Measurements from ENCODE around the gene CYP21A2. TPM values are rescaled to one million over a fixed set of nuclear protein-coding genes. Genes with fewer than 3 reads are reported as not detected.
"Not testable (repeated sequence)": the region's sequence is repeated elsewhere in the genome, so short reads cannot be mapped to it uniquely, and the experiment has no call there.

Gene CYP21A2
- polyA plus RNA-seq, 10 donors: 0.35 to 1.1 (median 0.58) TPM

- DNase-seq: no peak
Measured at GRCh38 chr6:32050562-32050961, 12.3 kb downstream of the CYP21A2 start.

- not testable (repeated sequence) for DNase-seq
Measured at GRCh38 chr6:32052626-32053025, 14.4 kb downstream of the CYP21A2 start.

GRCh38 chr6:32053314-32053713 lies 15.1 kb downstream of the CYP21A2 start:
- DNase-seq: not testable (repeated sequence)

GRCh38 chr6:32055756-32056155 lies 17.5 kb downstream of the CYP21A2 start:
- not testable (repeated sequence) for DNase-seq

GRCh38 chr6:32056254-32056653 lies 18.0 kb downstream of the CYP21A2 start:
- no peak for DNase-seq

GRCh38 chr6:32057966-32058365 lies 19.8 kb downstream of the CYP21A2 start:
- no peak for DNase-seq

GRCh38 chr6:32058511-32058963 lies 20.3 kb downstream of the CYP21A2 start:
- peak in 1 of 3 donors; percentile 45 for DNase-seq

GRCh38 chr6:32060966-32061655 lies 22.9 kb downstream of the CYP21A2 start:
- no peak for DNase-seq

GRCh38 chr6:32064706-32065105 lies 26.5 kb downstream of the CYP21A2 start:
- DNase-seq: no peak

- DNase-seq: not testable (repeated sequence)
Measured at GRCh38 chr6:32067521-32067920, 29.3 kb downstream of the CYP21A2 start.

- DNase-seq: not testable (repeated sequence)
Measured at GRCh38 chr6:32068315-32068714, 30.1 kb downstream of the CYP21A2 start.

- no peak for DNase-seq
Measured at GRCh38 chr6:32068867-32069266, 30.7 kb downstream of the CYP21A2 start.

GRCh38 chr6:32069460-32069859 lies 31.2 kb downstream of the CYP21A2 start:
- DNase-seq: no peak

- DNase-seq: no peak
Measured at GRCh38 chr6:32069878-32070515, 31.8 kb downstream of the CYP21A2 start.

- DNase-seq: peak in 2 of 3 donors; percentile 86 to 92
Measured at GRCh38 chr6:32070814-32071543, 32.8 kb downstream of the CYP21A2 start.

GRCh38 chr6:32073101-32073500 lies 34.9 kb downstream of the CYP21A2 start:
- peak in 1 of 3 donors; percentile 45 for DNase-seq

GRCh38 chr6:32073613-32074012 lies 35.4 kb downstream of the CYP21A2 start:
- DNase-seq: no peak

GRCh38 chr6:32074996-32075532 lies 36.8 kb downstream of the CYP21A2 start:
- no peak for DNase-seq

- DNase-seq: no peak
Measured at GRCh38 chr6:32075781-32076180, 37.6 kb downstream of the CYP21A2 start.

- peak; percentile 74 to 89 (median 86) for DNase-seq
Measured at GRCh38 chr6:32076321-32076809, 38.1 kb downstream of the CYP21A2 start.

GRCh38 chr6:32079566-32080290 lies 41.5 kb downstream of the CYP21A2 start:
- DNase-seq: peak in 1 of 3 donors; percentile 38

All from muscle of back (tissue), 11 donors.